ENCODE results near the gene MAST4.

MAST4 gene

DNA sequence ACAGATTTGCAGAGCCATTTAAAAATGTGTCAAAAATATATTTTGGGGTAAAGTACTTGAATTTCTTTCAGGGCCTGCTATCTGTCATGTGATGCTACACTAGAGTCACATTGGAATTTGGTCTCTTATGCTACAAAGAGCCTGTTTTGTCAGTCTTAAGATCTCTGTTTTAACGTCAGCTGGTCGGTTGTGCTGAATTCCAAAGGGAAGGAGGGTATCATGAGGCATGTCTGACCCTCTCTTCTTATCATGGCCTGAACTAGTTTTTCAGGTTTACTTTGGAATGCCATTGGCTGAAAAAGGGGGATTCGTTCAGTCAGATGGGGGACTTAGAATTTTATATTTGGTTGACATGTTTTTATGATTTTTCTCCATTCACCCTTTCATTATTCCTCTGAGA, 309.8 kb downstream of the MAST4 start:
- no peak for DNase-seq
- Histone ChIP-seq H3F3A (ENCODE audit: insufficient read depth, low read length) (no peaks in the 10 kb centered on the region), H3K9ac (ENCODE audit: low read length) (no peak overlapping the region)

DNA sequence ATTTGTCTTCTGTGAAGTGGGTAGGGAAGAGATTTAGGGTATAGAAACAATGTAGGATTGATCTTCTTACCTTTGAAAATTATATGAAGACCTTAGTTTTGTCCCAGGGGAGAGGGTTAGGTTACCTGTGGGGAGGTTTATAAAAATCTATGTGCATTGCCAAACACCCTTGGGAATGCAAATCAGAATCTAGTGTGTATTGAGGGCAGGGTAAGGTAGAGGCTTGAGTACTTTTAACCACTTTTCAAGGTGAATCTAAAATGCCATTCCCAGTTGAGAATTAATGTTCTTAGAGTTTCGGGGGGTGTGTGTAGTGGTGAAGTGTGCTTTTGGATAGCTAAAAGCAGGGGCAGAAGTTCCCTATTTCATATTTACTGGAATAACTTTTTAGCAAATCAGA, 312.0 kb downstream of the MAST4 start:
- peaks cover 10% of the 10 kb centered on the region for H3K4me1 ChIP-seq (ENCODE audit: low read length)

More for the DNA sequence above, 309.8 kb downstream of the MAST4 start:
- TF ChIP-seq, protein P1, sequence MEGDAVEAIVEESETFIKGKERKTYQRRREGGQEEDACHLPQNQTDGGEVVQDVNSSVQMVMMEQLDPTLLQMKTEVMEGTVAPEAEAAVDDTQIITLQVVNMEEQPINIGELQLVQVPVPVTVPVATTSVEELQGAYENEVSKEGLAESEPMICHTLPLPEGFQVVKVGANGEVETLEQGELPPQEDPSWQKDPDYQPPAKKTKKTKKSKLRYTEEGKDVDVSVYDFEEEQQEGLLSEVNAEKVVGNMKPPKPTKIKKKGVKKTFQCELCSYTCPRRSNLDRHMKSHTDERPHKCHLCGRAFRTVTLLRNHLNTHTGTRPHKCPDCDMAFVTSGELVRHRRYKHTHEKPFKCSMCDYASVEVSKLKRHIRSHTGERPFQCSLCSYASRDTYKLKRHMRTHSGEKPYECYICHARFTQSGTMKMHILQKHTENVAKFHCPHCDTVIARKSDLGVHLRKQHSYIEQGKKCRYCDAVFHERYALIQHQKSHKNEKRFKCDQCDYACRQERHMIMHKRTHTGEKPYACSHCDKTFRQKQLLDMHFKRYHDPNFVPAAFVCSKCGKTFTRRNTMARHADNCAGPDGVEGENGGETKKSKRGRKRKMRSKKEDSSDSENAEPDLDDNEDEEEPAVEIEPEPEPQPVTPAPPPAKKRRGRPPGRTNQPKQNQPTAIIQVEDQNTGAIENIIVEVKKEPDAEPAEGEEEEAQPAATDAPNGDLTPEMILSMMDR (IDR thresholded peaks at IDR 0.05; ENCODE audit: low read length) = no peak
- no peak for TF ChIP-seq EZH2phosphoT487 (IDR thresholded peaks at IDR 0.05; ENCODE audit: low read length)
- TF ChIP-seq EZH2 (optimal IDR thresholded peaks at IDR 0.05; ENCODE audit: low read depth, low read length) = no peak
- Histone ChIP-seq H3K4me2 (ENCODE audit: low read depth, low read length) (no peak overlapping the region), H3K9me3 (replicated peaks; ENCODE audit: insufficient read depth, low read length) (no peaks in the 10 kb centered on the region), H3K27ac (ENCODE audit: low read length) (no peak overlapping the region), H3K36me3 (replicated peaks; ENCODE audit: insufficient read depth, low read length) (no peaks in the 10 kb centered on the region), H3K27me3 (replicated peaks; ENCODE audit: insufficient read depth, low read length) (no peaks in the 10 kb centered on the region), H2AFZ (ENCODE audit: low read length) (no peak overlapping the region), H3K4me1 (ENCODE audit: low read length) (peaks cover 10% of the 10 kb centered on the region), H4K20me1 (ENCODE audit: insufficient read depth, low read length) (no peaks in the 10 kb centered on the region), H3K79me2 (ENCODE audit: low read length) (no peaks in the 10 kb centered on the region), H3K9me2 (replicated peaks; ENCODE audit: insufficient read depth, low read length) (no peaks in the 10 kb centered on the region), H3K4me3 (ENCODE audit: low read length) (no peak overlapping the region)

DNA sequence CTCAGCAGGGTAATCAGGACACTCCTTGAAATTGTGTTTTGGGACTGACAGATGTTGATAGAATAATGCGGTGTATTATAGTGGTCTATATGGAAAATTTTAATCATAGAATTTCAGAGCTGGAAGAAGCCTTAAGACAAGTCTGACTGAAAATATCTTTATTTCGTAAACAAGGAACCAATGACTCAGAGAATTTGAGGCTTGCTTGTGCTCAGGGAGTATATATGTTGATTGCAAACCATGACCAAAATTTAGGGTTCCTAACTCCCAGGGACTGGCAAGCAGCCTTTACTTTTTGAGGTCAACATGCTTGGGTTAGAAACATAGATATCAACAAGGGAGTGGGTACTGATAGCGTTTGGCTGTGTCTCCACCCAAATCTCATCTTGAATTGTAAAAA, 313.2 kb downstream of the MAST4 start:
- H2AFZ ChIP-seq (ENCODE audit: low read length) = no peak overlapping the region
- H4K20me1 ChIP-seq (ENCODE audit: insufficient read depth, low read length) = no peaks in the 10 kb centered on the region
- H3K36me3 ChIP-seq (replicated peaks; ENCODE audit: insufficient read depth, low read length) = no peaks in the 10 kb centered on the region
- H3K4me3 ChIP-seq (ENCODE audit: low read length) = no peak overlapping the region
- no peak overlapping the region for H3K9ac ChIP-seq (ENCODE audit: low read length)
- no peaks in the 10 kb centered on the region for H3K9me2 ChIP-seq (replicated peaks; ENCODE audit: insufficient read depth, low read length)
- no peaks in the 10 kb centered on the region for H3K79me2 ChIP-seq (ENCODE audit: low read length)
- no peak overlapping the region for H3K4me2 ChIP-seq (ENCODE audit: low read depth, low read length)
- H3F3A ChIP-seq (ENCODE audit: insufficient read depth, low read length) = no peaks in the 10 kb centered on the region
- no peak overlapping the region for H3K27ac ChIP-seq (ENCODE audit: low read length)
- TF ChIP-seq EZH2 (optimal IDR thresholded peaks at IDR 0.05; ENCODE audit: low read depth, low read length) (no peak), EZH2phosphoT487 (IDR thresholded peaks at IDR 0.05; ENCODE audit: low read length) (no peak)
- TF ChIP-seq, protein P1 (IDR thresholded peaks at IDR 0.05; ENCODE audit: low read length) = no peak
- H3K27me3 ChIP-seq (replicated peaks; ENCODE audit: insufficient read depth, low read length) = no peaks in the 10 kb centered on the region
- peaks cover 13% of the 10 kb centered on the region for H3K4me1 ChIP-seq (ENCODE audit: low read length)
- H3K9me3 ChIP-seq (replicated peaks; ENCODE audit: insufficient read depth, low read length) = no peaks in the 10 kb centered on the region
- no peak for DNase-seq

More for the DNA sequence above, 312.0 kb downstream of the MAST4 start:
- no peaks in the 10 kb centered on the region for H3F3A ChIP-seq (ENCODE audit: insufficient read depth, low read length)
- DNase-seq = no peak
- H3K9ac ChIP-seq (ENCODE audit: low read length) = no peak overlapping the region
- no peaks in the 10 kb centered on the region for H3K9me3 ChIP-seq (replicated peaks; ENCODE audit: insufficient read depth, low read length)
- no peaks in the 10 kb centered on the region for H3K27me3 ChIP-seq (replicated peaks; ENCODE audit: insufficient read depth, low read length)
- H3K4me2 ChIP-seq (ENCODE audit: low read depth, low read length) = no peak overlapping the region
- H2AFZ ChIP-seq (ENCODE audit: low read length) = no peak overlapping the region
- H3K79me2 ChIP-seq (ENCODE audit: low read length) = no peaks in the 10 kb centered on the region
- no peak for TF ChIP-seq EZH2phosphoT487 (IDR thresholded peaks at IDR 0.05; ENCODE audit: low read length)
- TF ChIP-seq, protein P1 (IDR thresholded peaks at IDR 0.05; ENCODE audit: low read length) = no peak
- no peaks in the 10 kb centered on the region for H3K9me2 ChIP-seq (replicated peaks; ENCODE audit: insufficient read depth, low read length)
- no peaks in the 10 kb centered on the region for H3K36me3 ChIP-seq (replicated peaks; ENCODE audit: insufficient read depth, low read length)
- no peak overlapping the region for H3K27ac ChIP-seq (ENCODE audit: low read length)
- no peak overlapping the region for H3K4me3 ChIP-seq (ENCODE audit: low read length)
- no peaks in the 10 kb centered on the region for H4K20me1 ChIP-seq (ENCODE audit: insufficient read depth, low read length)

Data from MM.1S (cell line).